A549 (cell line): Measurements from ENCODE around the gene ITGA1. TPM values are rescaled to one million over a fixed set of nuclear protein-coding genes. Genes with fewer than 3 reads are reported as not detected.

Source experiments
- ATAC-seq, 2 experiments: fragments of 200-7000 bp in 1 of 2; fragments of >200 bp in 1 of 2; cut with Nextera tagmentation in 1 of 2; cut with Tn5 transposase in 1 of 2; 3 replicates each; pipeline versions ENCODE4 v1.8.0 to v1.9.1; 2018 to 2020; ENCODE audit warnings: mild to moderate bottlenecking in 1 of 2, moderate library complexity in 1 of 2
- CTCF ChIA-PET: fragments of 300-600 bp; sonication (Branson Sonifier 250); formaldehyde crosslinking; extraction: SDS; loops from one replicate; lab custom pipeline; 2021; ENCODE audit warnings: antibody characterized with exemption, inconsistent platforms; lab: Yijun Ruan, JAX
- POLR2A ChIA-PET: fragments of 350-600 bp; formaldehyde crosslinking; extraction: SDS; loops from one replicate; lab custom pipeline; 2021; ENCODE audit warnings: antibody characterized with exemption, inconsistent platforms; lab: Yijun Ruan, JAX
- DNase-seq, 2 experiments: peaks; one replicate each; pipeline versions ENCODE4 v3.0.0 to v3.0.0-alpha.2; 2011 to 2016; ENCODE audit warnings: low read depth in 1 of 2, low spot score in 1 of 2
- FAIRE-seq: peaks from 2 replicates; lab custom pipeline; 2011; peaks lifted over from hg19 to GRCh38; lab: Jason Lieb, UNC
- H3K27ac ChIP-seq, 2 experiments: fragments of >200 bp; sonication (Bioruptor Twin); formaldehyde crosslinking; 3 replicates each; pipeline ENCODE4 v1.5.1; 2016 to 2017
- H3K4me1 ChIP-seq: fragments of >200 bp; sonication (Bioruptor Twin); formaldehyde crosslinking; 3 replicates; pipeline ENCODE4 v1.6.1; 2016
- H3K4me2 ChIP-seq: fragments of >200 bp; sonication (Bioruptor Twin); formaldehyde crosslinking; 3 replicates; pipeline ENCODE4 v1.6.1; 2016
- H3K4me3 ChIP-seq: fragments of >200 bp; sonication (Bioruptor Twin); formaldehyde crosslinking; 3 replicates; pipeline ENCODE4 v1.5.1; 2016
- H3K9me3 ChIP-seq: fragments of >200 bp; sonication (Bioruptor Twin); formaldehyde crosslinking; 3 replicates; pipeline ENCODE4 v1.6.1; 2016
- BHLHE40 ChIP-seq: IDR thresholded peaks from 2 replicates; pipeline ENCODE4 v1.6.1; 2012; ENCODE audit warnings: low read depth, low read length, inconsistent platforms
- CBX8 ChIP-seq: fragments of 200-600 bp; sonication (generic); IDR thresholded peaks from 2 replicates; pipeline ENCODE4 v1.6.1; 2016
- CEBPB ChIP-seq, 2 experiments: fragments of >200 bp in 1 of 2; sonication (Bioruptor Twin) in 1 of 2; formaldehyde crosslinking in 1 of 2; IDR thresholded peaks; 2 replicates each; pipeline ENCODE4 v1.6.1; 2012 to 2016
- CHD2 ChIP-seq: fragments of 150-350 bp; IDR thresholded peaks from 2 replicates; pipeline ENCODE4 v1.6.1; 2014; ENCODE audit warnings: low read length; ENCODE audit not compliant: partially characterized antibody
- EHMT2 ChIP-seq: fragments of 200-600 bp; sonication (generic); IDR thresholded peaks from 2 replicates; pipeline ENCODE4 v1.6.1; 2016; ENCODE audit warnings: antibody characterized with exemption, low read depth, mild to moderate bottlenecking, moderate library complexity
- FOSL2 ChIP-seq, 2 experiments: fragments of 450-650 bp in 1 of 2; fragments of >200 bp in 1 of 2; sonication (Bioruptor Twin) in 1 of 2; formaldehyde crosslinking; IDR thresholded peaks; 2 replicates each; pipeline versions ENCODE4 v1.5.0 to v1.6.1; 2016 to 2020; ENCODE audit warnings: mild to moderate bottlenecking in 1 of 2, moderate library complexity in 1 of 2
- GATA3 ChIP-seq: IDR thresholded peaks from 2 replicates; pipeline ENCODE4 v1.6.1; 2012; ENCODE audit warnings: borderline replicate concordance
- HOXA7 ChIP-seq: fragments of 250-450 bp; sonication (Bioruptor Pico); IDR thresholded peaks from 2 replicates; pipeline ENCODE4 v1.5.0; 2020; ENCODE audit warnings: mild to moderate bottlenecking, moderate library complexity
- KDM1A ChIP-seq: fragments of 200-600 bp; sonication (generic); IDR thresholded peaks from 2 replicates; pipeline ENCODE4 v1.6.1; 2016; ENCODE audit warnings: low read depth, mild to moderate bottlenecking
- MAFK ChIP-seq: fragments of 450-650 bp; IDR thresholded peaks from 2 replicates; pipeline ENCODE4 v1.6.1; 2014; ENCODE audit not compliant: partially characterized antibody
- MAZ ChIP-seq: fragments of 150-350 bp; IDR thresholded peaks from 2 replicates; pipeline ENCODE4 v1.6.1; 2014; ENCODE audit warnings: antibody characterized with exemption, low read depth, low read length, borderline replicate concordance
- NPAS2 ChIP-seq: fragments of 250-450 bp; sonication (Bioruptor Pico); IDR thresholded peaks from 2 replicates; pipeline ENCODE4 v1.8.0; 2022; ENCODE audit warnings: mild to moderate bottlenecking, moderate library complexity, borderline replicate concordance
- NR3C1 ChIP-seq: fragments of >200 bp; sonication (Bioruptor Twin); formaldehyde crosslinking; IDR thresholded peaks from 3 replicates; pipeline ENCODE4 v1.6.1; 2017
- PHF8 ChIP-seq: fragments of 200-600 bp; sonication (generic); IDR thresholded peaks from 2 replicates; pipeline ENCODE4 v1.6.1; 2016; ENCODE audit warnings: low read depth, mild to moderate bottlenecking, antibody characterized with exemption, moderate library complexity, borderline replicate concordance
- POLR2A ChIP-seq: IDR thresholded peaks from 2 replicates; pipeline ENCODE4 v1.6.1; 2012; ENCODE audit warnings: mild to moderate bottlenecking, low read length
- TP53 ChIP-seq: fragments of 250-450 bp; sonication (Bioruptor Pico); IDR thresholded peaks from 2 replicates; pipeline ENCODE4 v1.5.0; 2021; ENCODE audit warnings: mild to moderate bottlenecking, moderate library complexity
- ZFP36 ChIP-seq: fragments of 450-650 bp; IDR thresholded peaks from 2 replicates; pipeline ENCODE4 v1.6.1; 2014; ENCODE audit warnings: borderline replicate concordance; ENCODE audit not compliant: partially characterized antibody
- WGBS: methylation state at CpG from one replicate; pipeline ENCODE4 v1.1.6; 2017; ENCODE audit errors: missing lambda C conversion rate; 5-methylcytosine and 5-hydroxymethylcytosine counted together
- polyA plus RNA-seq, 4 experiments: library from polyadenylated mRNA; depleted of rRNA in 3 of 4; stranded (reverse); fragments of >200 nt; fragmentation: RNase III in 1 of 4; extraction: RNeasy Plus Mini Kit Qiagen cat#74134 plus additional on column Dnase treatment in 1 of 4; gene quantifications; 2 replicates in 3 of 4; 3 replicates in 1 of 4; pipeline ENCODE4 v1.2.3, GENCODE V29; 2011 to 2017
- TF ChIP-seq, protein P1 (sequence below): fragments of >200 bp; sonication (Bioruptor Twin); formaldehyde crosslinking; IDR thresholded peaks from 2 replicates; pipeline ENCODE4 v1.6.1; 2016
- TF ChIP-seq, protein P2 (sequence below): fragments of >200 bp; sonication (Bioruptor Twin); formaldehyde crosslinking; IDR thresholded peaks from 3 replicates; pipeline ENCODE4 v1.6.1; 2016
- TF ChIP-seq, protein P3 (sequence below): IDR thresholded peaks from 2 replicates; pipeline ENCODE4 v1.6.1; 2012
- TF ChIP-seq, protein P4 (sequence below): fragments of >200 bp; sonication (Bioruptor Twin); formaldehyde crosslinking; IDR thresholded peaks from 3 replicates; pipeline ENCODE4 v1.5.1; 2016

Gene ITGA1
- polyA plus RNA-seq, 2 of the 4 experiments (the other 2 are of a cell fraction) = 1.5 to 5.5 TPM

DNA sequence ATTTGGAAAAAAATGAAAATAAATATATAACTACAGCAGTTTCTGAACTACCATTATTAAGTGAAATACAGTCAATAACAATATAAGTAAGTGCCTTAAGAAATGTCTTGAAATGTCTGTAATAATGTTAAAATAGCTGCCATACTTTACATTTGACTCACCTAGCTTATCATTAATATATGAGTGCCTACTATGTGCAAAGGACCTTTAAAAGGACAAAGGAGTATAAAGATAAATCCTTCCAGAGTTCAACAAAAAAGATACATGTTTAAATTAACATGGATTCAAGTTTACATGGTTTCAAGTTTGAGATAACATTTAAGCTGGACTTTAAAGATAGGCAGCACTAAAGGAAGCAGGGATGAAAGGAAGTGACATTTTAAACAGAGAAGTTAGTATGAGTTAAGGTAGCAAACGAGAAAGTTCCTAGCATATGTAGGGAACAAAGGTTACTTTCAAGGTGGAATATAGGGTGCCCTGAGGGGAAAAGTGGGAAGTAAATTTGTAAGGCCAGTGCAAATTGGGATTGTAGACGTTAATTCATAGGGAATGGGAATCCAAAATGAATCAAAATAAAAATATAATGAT, 8.9 kb downstream of the ITGA1 start:
- Histone ChIP-seq H3K27ac (no peak overlapping the region), H3K4me1 (peaks cover 15% of the 10 kb centered on the region; the same call in 2 of the 3 replicates), H3K4me2 (no peak overlapping the region), H3K9me3 (no peaks in the 10 kb centered on the region), H3K4me3 (no peak overlapping the region)
- DNase-seq (no peak), ATAC-seq (no peak), FAIRE-seq (no peak)
- TF ChIP-seq, protein P1, sequence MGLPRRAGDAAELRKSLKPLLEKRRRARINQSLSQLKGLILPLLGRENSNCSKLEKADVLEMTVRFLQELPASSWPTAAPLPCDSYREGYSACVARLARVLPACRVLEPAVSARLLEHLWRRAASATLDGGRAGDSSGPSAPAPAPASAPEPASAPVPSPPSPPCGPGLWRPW = no peak
- TF ChIP-seq TP53 (CRISPR knock-in tag) = no peak
- TF ChIP-seq ZFP36 = no peak
- no peak for TF ChIP-seq GATA3
- no peak for TF ChIP-seq MAZ
- TF ChIP-seq KDM1A = no peak
- no peak for TF ChIP-seq EHMT2
- TF ChIP-seq PHF8 = no peak
- POLR2A ChIA-PET = no interaction called here
- CTCF ChIA-PET = interaction anchor here (1.4 kb wide), 1 partner anchor 9 kb away, joined by 5 read pairs; the partner anchor contains the start of genes ITGA1 and PELO
- 62% methylated on average over 2 of the region's 2 CpGs for WGBS

DNA sequence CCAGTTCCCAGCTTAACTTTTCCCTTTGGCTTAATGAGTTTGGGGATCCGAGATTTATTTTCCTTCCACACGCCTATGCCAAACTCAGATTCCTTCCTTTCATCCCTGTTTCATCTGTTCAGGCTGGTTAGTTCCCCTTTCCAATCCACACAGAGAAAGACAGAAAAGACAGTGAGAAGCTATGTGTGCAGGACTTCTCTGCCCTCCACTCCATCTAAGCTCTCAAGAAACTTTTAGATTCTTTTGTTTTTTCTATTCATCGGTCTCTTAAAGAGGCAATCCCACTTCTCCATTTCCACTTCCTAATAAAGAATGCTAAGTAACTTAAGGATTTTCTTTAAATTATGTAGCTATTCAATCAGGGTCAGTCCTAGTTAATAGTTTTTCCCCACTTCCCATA, 11.2 kb downstream of the ITGA1 start:
- POLR2A ChIA-PET = interaction anchor here (0.8 to 2.1 kb wide), 5 partner anchors 9 to 190 kb away, joined by 3 to 9 read pairs (median 4); partner anchors contain the start of genes ITGA1, ITGA2 and PELO
- ATAC-seq (no peak), DNase-seq (no peak)
- H3K9me3 ChIP-seq = no peaks in the 10 kb centered on the region
- H3K4me3 ChIP-seq = peak overlapping the region; percentile 71
- CTCF ChIA-PET = interaction anchor here (0.9 to 3.2 kb wide), 4 partner anchors 9 to 117 kb away, joined by 3 to 11 read pairs (median 6); partner anchors contain the start of genes ITGA1 and PELO
- H3K4me1 ChIP-seq = peaks cover 35% of the 10 kb centered on the region
- TF ChIP-seq, protein P2, sequence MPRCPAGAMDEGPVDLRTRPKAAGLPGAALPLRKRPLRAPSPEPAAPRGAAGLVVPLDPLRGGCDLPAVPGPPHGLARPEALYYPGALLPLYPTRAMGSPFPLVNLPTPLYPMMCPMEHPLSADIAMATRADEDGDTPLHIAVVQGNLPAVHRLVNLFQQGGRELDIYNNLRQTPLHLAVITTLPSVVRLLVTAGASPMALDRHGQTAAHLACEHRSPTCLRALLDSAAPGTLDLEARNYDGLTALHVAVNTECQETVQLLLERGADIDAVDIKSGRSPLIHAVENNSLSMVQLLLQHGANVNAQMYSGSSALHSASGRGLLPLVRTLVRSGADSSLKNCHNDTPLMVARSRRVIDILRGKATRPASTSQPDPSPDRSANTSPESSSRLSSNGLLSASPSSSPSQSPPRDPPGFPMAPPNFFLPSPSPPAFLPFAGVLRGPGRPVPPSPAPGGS = no peak
- TF ChIP-seq, all 56 proteins: peak for 0
- H3K4me2 ChIP-seq = peak overlapping the region; percentile 83
- 41% methylated on average over 3 of the region's 3 CpGs for WGBS
- peak overlapping the region; percentile 91 to 96; a peak in 4 of 6 replicates for H3K27ac ChIP-seq
- no peak for FAIRE-seq

DNA sequence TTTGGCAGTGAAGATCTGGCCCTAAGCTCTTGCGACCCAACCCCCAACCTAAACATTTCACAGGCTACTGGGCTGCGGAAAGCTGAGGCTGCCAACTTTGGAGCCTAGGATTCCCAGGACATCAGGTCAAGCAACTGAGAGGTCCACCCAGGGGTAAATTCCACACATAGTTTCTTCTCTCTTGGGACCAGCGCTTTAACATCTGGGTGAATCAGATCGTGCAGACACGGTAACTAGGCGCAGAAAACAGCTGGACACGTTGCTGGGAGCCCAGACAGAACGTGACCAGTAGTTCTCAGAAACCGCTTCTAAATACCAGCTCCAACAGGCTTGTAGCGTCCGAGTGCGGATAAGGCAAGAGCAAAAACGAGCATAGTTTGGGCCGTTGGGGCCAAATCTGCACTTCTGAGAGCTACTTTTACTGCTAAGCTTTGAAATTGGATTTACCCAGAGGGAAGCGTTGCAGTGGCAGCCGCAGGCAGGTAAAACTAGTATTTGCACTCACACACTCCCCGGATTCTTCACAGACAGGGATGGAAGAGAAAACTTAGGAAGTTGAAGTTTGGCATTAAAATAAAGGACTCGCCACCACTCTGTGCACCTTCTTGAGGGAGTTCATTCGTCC, 11.8 kb downstream of the ITGA1 start:
- Histone ChIP-seq H3K4me2 (peak overlapping the region; percentile 83), H3K4me1 (peaks cover 38% of the 10 kb centered on the region), H3K4me3 (peak overlapping the region; percentile 71), H3K9me3 (no peaks in the 10 kb centered on the region), H3K27ac (peak overlapping the region; percentile 91 to 96)
- WGBS = under 1% methylated on average over 16 of the region's 19 CpGs
- FAIRE-seq (no peak), ATAC-seq (peak; percentile 35 to 38), DNase-seq (peak in 1 of 2 experiments; percentile 28)
- CTCF ChIA-PET = interaction anchor here (0.7 to 3.2 kb wide), 5 partner anchors 10 to 116 kb away, joined by 3 to 11 read pairs (median 4); partner anchors contain the start of genes ITGA1 and PELO
- POLR2A ChIA-PET = interaction anchor here (0.8 to 2.1 kb wide), 6 partner anchors 10 to 190 kb away, joined by 3 to 9 read pairs (median 4); partner anchors contain the start of genes ITGA1, ITGA2 and PELO
- TF ChIP-seq BHLHE40 (0 out of 2 replicates have a peak, but pooled peaks have one; percentile 35), GATA3 (no peak)

DNA sequence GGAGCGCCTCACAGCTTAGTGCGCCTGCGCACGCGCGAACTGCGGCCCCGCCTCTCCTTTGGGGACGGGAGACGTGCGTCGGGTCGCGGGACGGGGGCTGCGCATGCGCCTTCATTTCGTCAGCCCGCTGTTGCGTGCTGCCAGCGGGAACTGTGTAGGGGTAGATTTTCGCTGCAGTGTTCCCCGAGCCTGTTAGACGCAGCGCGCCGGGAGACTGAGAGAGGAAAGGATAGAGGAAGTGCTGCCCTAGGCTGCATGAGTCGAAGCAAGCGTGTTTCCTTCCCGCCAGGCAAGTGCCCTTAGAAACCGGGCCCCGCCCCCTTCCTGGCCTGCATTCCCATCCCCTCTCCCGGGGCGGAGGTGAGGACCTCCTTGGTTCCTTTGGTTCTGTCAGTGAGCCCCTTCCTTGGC, 12.3 kb downstream of the ITGA1 start:
- H3K9me3 ChIP-seq = no peaks in the 10 kb centered on the region
- FAIRE-seq = no peak
- CTCF ChIA-PET = interaction anchor here (0.7 to 3.2 kb wide), 8 partner anchors 10 to 115 kb away, joined by 3 to 11 read pairs (median 4); partner anchors contain the start of genes ITGA1 and PELO
- TF ChIP-seq MAFK = no peak
- no peak for TF ChIP-seq BHLHE40
- TF ChIP-seq, protein P3, sequence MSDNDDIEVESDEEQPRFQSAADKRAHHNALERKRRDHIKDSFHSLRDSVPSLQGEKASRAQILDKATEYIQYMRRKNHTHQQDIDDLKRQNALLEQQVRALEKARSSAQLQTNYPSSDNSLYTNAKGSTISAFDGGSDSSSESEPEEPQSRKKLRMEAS = peak; percentile 49
- TF ChIP-seq CEBPB (IDR thresholded peaks at IDR 0.05) = no peak
- TF ChIP-seq FOSL2 (IDR thresholded peaks at IDR 0.05) = no peak
- TF ChIP-seq FOSL2 (CRISPR knock-in tag; IDR thresholded peaks at IDR 0.05) = no peak
- TF ChIP-seq NPAS2 (CRISPR knock-in tag) = no peak
- peak; percentile 64; the same call in 1 of the 2 replicates for TF ChIP-seq POLR2A
- TF ChIP-seq, protein P4, sequence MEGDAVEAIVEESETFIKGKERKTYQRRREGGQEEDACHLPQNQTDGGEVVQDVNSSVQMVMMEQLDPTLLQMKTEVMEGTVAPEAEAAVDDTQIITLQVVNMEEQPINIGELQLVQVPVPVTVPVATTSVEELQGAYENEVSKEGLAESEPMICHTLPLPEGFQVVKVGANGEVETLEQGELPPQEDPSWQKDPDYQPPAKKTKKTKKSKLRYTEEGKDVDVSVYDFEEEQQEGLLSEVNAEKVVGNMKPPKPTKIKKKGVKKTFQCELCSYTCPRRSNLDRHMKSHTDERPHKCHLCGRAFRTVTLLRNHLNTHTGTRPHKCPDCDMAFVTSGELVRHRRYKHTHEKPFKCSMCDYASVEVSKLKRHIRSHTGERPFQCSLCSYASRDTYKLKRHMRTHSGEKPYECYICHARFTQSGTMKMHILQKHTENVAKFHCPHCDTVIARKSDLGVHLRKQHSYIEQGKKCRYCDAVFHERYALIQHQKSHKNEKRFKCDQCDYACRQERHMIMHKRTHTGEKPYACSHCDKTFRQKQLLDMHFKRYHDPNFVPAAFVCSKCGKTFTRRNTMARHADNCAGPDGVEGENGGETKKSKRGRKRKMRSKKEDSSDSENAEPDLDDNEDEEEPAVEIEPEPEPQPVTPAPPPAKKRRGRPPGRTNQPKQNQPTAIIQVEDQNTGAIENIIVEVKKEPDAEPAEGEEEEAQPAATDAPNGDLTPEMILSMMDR = no peak
- no peak for TF ChIP-seq KDM1A
- TF ChIP-seq, protein P2 = peak; percentile 48; the same call in 1 of the 3 replicates
- TF ChIP-seq NR3C1 = no peak
- no peak for TF ChIP-seq PHF8
- 0 out of 2 replicates have a peak, but pooled peaks have one; percentile 23 for TF ChIP-seq GATA3
- peak; percentile 3 for TF ChIP-seq CHD2
- TF ChIP-seq CBX8 = no peak
- TF ChIP-seq MAZ = no peak
- TF ChIP-seq HOXA7 (CRISPR knock-in tag) = no peak

More for the DNA sequence above, 12.3 kb downstream of the ITGA1 start:
- DNase-seq (peak; percentile 82 to 94), ATAC-seq (peak; percentile 84 to 89)
- Histone ChIP-seq H3K4me1 (peaks cover 33% of the 10 kb centered on the region), H3K4me2 (peak overlapping the region; percentile 83), H3K4me3 (peak overlapping the region; percentile 71), H3K27ac (peak overlapping the region; percentile 91 to 96)
- POLR2A ChIA-PET = interaction anchor here (0.8 to 2.1 kb wide), 6 partner anchors 10 to 189 kb away, joined by 3 to 9 read pairs (median 4); partner anchors contain the start of genes ITGA1, ITGA2 and PELO
- WGBS = under 1% methylated on average over 30 of the region's 34 CpGs
